ENCODE measurements around the gene TIPRL. TPM values are rescaled to one million over a fixed set of nuclear protein-coding genes. Genes with fewer than 3 reads are reported as not detected.
"Not testable (repeated sequence)": the region's sequence is repeated elsewhere in the genome, so short reads cannot be mapped to it uniquely, and the experiment has no call there.

The TIPRL gene
- total RNA-seq, 1 donor from 2014 or later = 25.3 TPM

DNA sequence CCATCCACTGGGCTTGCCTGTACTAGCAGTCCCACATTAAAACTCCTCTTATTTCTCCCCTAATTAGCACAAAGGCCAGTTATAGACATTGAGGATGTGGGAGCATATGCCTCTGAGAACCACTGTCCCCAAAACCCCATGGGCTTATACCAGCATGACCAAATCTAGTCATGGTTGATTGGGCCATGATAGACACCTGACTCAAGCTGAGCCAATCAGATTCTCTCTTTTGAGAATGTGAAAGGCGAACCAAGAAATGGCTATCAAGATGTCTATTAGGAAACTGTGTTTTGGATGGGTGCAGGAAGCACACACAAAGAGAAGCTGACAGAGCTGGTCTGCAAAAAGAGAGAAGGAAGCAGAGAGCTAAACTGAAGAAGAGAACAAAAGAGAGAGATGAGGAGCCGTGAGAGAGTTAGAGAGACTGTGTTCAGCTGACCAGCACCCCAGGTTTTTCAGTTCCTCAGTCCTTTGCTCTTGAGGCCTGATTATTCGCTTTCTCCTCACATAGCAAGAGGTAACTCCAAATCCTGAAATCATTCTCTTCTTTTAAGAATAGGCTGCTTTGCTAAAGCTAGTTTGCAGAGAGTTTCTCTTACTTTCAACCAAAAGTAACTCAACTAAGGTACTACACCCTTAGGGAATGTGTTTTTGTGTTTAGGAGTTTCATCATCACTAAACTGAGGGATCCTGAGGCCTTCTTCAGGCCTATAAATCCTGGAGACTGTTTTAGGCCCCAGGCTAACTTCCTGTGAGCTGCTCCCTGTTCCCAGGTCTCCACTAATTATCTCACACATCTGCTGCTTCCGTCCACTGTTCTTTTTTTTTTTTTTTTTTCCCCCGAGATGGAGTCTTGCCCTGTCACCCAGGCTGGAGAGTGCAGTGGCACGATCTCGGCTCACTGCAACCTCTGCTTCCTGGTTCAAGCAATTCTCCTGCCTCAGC lies 7.9 kb upstream of the TIPRL start:
- TF ChIP-seq, protein P1, sequence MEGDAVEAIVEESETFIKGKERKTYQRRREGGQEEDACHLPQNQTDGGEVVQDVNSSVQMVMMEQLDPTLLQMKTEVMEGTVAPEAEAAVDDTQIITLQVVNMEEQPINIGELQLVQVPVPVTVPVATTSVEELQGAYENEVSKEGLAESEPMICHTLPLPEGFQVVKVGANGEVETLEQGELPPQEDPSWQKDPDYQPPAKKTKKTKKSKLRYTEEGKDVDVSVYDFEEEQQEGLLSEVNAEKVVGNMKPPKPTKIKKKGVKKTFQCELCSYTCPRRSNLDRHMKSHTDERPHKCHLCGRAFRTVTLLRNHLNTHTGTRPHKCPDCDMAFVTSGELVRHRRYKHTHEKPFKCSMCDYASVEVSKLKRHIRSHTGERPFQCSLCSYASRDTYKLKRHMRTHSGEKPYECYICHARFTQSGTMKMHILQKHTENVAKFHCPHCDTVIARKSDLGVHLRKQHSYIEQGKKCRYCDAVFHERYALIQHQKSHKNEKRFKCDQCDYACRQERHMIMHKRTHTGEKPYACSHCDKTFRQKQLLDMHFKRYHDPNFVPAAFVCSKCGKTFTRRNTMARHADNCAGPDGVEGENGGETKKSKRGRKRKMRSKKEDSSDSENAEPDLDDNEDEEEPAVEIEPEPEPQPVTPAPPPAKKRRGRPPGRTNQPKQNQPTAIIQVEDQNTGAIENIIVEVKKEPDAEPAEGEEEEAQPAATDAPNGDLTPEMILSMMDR (IDR thresholded peaks at IDR 0.05; ENCODE audit: insufficient read depth, low read length, severe bottlenecking) = no peak
- H3K4me3 ChIP-seq (ENCODE audit: low read depth, low read length) = no peak overlapping the region
- FAIRE-seq (no peak), DNase-seq (ENCODE audit: low read depth) (no peak)
- H3K36me3 ChIP-seq (ENCODE audit: control insufficient read depth, insufficient read depth, low read length) = no peaks in the 10 kb centered on the region
- no peaks in the 10 kb centered on the region for H3K27me3 ChIP-seq (ENCODE audit: control insufficient read depth, insufficient read depth, low read length)

DNA sequence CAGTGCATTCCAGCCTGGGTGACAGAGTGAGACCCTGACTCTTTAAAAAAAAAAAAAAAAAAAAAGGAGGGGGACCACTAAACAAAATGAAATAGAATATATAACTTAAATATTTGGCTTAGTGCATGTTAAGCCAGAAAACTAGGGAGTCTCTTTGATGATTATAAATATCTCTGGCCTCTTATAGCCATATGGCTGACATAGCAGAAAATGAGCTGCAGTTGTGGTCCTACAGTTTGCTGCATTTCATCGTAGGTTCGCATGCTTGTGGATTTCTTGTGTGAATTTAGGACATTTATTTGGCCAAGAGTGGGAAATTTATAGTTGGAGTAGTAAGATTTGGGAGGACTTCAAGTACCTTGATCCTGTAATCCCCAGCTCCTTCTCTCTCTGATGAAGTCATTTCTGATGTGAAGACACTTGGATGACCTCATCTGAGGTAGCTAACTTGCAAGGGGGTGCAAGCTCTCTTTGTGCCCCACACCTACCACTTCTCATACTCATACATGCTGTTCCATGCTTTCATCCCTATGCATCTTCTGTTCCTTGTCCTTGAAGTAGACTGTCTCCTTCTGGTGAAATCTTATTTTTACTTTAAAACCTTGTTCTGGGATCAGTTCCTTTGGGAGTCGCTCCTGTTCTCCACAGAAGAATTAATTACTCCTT lies 6.4 kb upstream of the TIPRL start:
- no peak for DNase-seq (ENCODE audit: low read depth)
- no peak overlapping the region for H3K4me3 ChIP-seq (ENCODE audit: low read depth, low read length)
- no peak for FAIRE-seq
- no peaks in the 10 kb centered on the region for H3K27me3 ChIP-seq (ENCODE audit: control insufficient read depth, insufficient read depth, low read length)
- no peaks in the 10 kb centered on the region for H3K36me3 ChIP-seq (ENCODE audit: control insufficient read depth, insufficient read depth, low read length)
- TF ChIP-seq, protein P1 (IDR thresholded peaks at IDR 0.05; ENCODE audit: insufficient read depth, low read length, severe bottlenecking) = no peak

DNA sequence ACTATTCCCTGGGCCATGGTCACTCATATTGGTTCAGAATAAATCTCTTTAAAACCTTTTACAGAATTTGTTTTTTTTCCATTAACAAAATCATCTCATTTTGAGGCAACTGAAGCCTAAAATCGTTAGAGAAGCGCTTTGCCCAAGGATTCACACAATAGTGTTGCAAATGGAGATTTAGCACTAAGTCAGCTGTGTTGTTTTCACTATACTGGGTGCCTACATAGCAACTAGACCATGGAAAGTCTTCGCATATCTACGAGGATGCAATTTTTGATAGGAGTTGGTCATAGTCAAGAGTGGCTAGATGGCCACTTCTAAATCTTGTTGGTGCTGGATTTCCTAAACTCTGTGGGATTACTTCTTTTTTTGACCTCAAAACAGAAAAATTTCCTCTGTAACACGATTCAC lies 530 bp upstream of the TIPRL start:
- Histone ChIP-seq H3K27me3 (ENCODE audit: control insufficient read depth, insufficient read depth, low read length) (no peaks in the 10 kb centered on the region), H3K4me3 (ENCODE audit: low read depth, low read length) (peak overlapping the region; percentile 77), H3K36me3 (ENCODE audit: control insufficient read depth, insufficient read depth, low read length) (no peaks in the 10 kb centered on the region)
- DNase-seq (ENCODE audit: low read depth) = no peak
- no peak for FAIRE-seq
- TF ChIP-seq, protein P1 (IDR thresholded peaks at IDR 0.05; ENCODE audit: insufficient read depth, low read length, severe bottlenecking) = no peak

DNA sequence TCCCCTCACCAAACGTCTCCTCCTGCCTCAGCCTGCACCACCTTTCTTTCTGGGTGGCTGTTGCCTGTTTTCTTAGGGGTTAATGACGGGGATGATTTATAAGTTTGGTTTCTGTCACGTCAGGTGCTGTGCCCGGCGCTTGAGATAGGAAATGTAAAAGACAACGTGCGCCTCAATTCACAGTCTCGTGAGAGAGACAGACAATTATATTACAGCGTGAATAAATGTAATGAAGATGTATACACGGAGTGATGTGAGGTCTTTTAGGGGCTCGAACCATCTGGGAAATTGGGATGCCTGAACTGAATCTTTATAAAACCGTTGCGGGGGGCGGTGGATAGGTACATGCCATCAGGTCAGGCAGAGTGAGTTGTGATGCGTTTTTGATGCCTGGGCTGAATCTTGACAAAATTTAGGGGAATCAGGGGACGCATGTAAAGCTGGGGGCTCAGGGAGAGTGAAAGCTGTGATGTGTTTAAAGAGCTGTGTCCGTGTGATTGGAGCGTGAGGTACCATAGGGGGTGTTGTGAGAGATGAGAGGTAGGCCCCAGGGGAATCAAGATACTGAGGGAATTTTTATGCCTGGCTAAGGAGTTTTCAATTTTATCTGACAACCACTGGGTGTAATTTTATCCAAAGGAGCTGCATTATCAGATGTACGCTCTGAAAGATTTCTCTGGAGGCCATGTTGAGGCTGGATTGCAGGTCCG lies 831 bp downstream of the TIPRL start:
- Histone ChIP-seq H3K4me3 (ENCODE audit: low read depth, low read length) (peak overlapping the region; percentile 77), H3K27me3 (ENCODE audit: control insufficient read depth, insufficient read depth, low read length) (no peaks in the 10 kb centered on the region), H3K36me3 (ENCODE audit: control insufficient read depth, insufficient read depth, low read length) (no peaks in the 10 kb centered on the region)
- TF ChIP-seq, protein P1 (IDR thresholded peaks at IDR 0.05; ENCODE audit: insufficient read depth, low read length, severe bottlenecking) = no peak
- FAIRE-seq = no peak
- DNase-seq (ENCODE audit: low read depth) = peak; percentile 5

DNA sequence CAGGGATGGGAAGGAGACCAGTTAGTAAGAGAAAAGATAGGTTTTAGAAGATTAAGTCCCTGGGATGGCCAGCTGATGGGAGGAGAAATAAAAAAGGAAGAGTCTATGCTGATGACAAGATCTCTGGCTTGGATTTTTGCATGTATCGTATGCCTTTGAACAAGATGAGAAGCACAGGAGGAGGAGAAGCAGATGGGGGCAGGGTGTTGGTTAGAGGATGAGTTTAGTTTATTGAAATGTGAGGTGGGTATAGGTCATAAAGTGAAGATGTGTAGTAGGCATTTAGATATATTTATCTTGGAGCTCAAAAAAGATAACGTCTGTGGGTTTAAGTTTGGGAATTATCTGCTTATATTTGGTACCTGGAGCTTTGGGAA lies 1.4 kb downstream of the TIPRL start:
- H3K27me3 ChIP-seq (ENCODE audit: control insufficient read depth, insufficient read depth, low read length) = no peaks in the 10 kb centered on the region
- DNase-seq (ENCODE audit: low read depth) (no peak), FAIRE-seq (no peak)
- peak overlapping the region; percentile 77 for H3K4me3 ChIP-seq (ENCODE audit: low read depth, low read length)
- TF ChIP-seq, protein P1 (IDR thresholded peaks at IDR 0.05; ENCODE audit: insufficient read depth, low read length, severe bottlenecking) = no peak
- H3K36me3 ChIP-seq (ENCODE audit: control insufficient read depth, insufficient read depth, low read length) = no peaks in the 10 kb centered on the region

DNA sequence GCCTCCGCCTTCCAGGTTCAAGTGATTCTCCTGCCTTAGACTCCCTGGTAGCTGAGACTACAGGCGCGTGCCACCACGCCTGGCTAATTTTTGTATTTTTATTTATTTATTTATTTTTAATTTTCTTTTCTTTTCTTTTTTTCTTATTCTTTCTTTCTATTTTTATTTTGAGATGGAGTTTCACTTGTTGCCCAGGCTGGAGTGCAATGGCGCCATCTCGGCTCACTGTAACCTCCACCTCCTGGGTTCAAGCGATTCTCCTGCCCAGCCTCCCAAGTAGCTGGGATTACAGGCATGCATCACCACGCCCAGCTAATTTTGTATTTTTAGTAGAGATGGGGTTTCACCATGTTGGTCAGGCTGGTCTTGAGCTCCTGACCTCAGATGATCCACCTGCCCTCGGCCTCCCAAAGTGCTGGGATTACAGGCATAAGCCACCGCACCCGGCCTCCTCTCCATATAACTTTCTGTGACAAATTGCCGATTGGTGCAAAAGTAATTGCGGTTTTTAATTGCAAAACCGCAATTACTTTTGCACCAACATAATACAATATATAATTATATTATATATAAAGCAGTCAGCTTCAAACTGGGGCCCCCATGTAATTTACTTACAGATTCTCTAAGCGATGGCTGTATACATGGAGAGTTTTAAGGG lies 2.4 kb downstream of the TIPRL start:
- H3K27me3 ChIP-seq (ENCODE audit: control insufficient read depth, insufficient read depth, low read length); H3K36me3 ChIP-seq (ENCODE audit: control insufficient read depth, insufficient read depth, low read length); FAIRE-seq; DNase-seq (ENCODE audit: low read depth); H3K4me3 ChIP-seq (ENCODE audit: low read depth, low read length): not testable (repeated sequence)
